ENCODE results near the gene GPRC5B. TPM values are rescaled to one million over a fixed set of nuclear protein-coding genes. Genes with fewer than 3 reads are reported as not detected.

GPRC5B gene
- total RNA-seq, 1 experiment from 2014 or later, result 62.0 TPM

DNA sequence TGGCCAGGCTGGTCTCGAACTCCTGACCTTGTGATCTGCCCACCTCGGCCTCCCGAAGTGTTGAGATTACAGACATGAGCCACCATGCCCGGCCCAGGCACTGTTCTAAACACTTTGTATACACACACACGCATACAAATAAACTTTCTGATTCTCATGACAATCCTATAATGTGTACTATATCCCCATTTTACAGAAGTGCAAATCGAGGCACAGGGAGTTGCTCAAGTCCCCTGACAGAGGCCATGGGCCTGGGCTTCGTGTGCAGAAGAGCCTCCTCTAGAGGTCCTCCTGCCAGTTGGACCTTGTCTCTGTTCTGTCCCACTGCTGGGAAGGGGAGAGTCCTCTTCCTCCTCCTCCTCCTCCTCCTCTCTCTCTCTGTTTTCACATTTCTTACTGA lies 9.9 kb upstream of the GPRC5B start:
- H3K27me3 ChIP-seq (ENCODE audit: insufficient read depth, low read depth), result no peaks in the 10 kb centered on the region
- TF ChIP-seq EZH2 (IDR thresholded peaks at IDR 0.05; ENCODE audit: low read depth), result no peak
- TF ChIP-seq, protein P1, sequence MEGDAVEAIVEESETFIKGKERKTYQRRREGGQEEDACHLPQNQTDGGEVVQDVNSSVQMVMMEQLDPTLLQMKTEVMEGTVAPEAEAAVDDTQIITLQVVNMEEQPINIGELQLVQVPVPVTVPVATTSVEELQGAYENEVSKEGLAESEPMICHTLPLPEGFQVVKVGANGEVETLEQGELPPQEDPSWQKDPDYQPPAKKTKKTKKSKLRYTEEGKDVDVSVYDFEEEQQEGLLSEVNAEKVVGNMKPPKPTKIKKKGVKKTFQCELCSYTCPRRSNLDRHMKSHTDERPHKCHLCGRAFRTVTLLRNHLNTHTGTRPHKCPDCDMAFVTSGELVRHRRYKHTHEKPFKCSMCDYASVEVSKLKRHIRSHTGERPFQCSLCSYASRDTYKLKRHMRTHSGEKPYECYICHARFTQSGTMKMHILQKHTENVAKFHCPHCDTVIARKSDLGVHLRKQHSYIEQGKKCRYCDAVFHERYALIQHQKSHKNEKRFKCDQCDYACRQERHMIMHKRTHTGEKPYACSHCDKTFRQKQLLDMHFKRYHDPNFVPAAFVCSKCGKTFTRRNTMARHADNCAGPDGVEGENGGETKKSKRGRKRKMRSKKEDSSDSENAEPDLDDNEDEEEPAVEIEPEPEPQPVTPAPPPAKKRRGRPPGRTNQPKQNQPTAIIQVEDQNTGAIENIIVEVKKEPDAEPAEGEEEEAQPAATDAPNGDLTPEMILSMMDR (conservative IDR thresholded peaks at IDR 0.05), result no peak
- no peaks in the 10 kb centered on the region for H3K36me3 ChIP-seq (ENCODE audit: low read depth)
- H3K79me2 ChIP-seq (ENCODE audit: low read depth), result no peaks in the 10 kb centered on the region
- CTCF ChIA-PET, result no interaction called here
- H3K27ac ChIP-seq, result no peak overlapping the region
- H3K9me3 ChIP-seq (ENCODE audit: insufficient read depth, low read depth), result no peaks in the 10 kb centered on the region
- H3K4me1 ChIP-seq (replicated peaks; ENCODE audit: insufficient read depth), result no peaks in the 10 kb centered on the region
- no peaks in the 10 kb centered on the region for H3K9me2 ChIP-seq (ENCODE audit: insufficient read depth)
- intact Hi-C loops (cut with micrococcal nuclease; ENCODE audit: unreplicated experiment), result no loop called here
- no peaks in the 10 kb centered on the region for H4K20me1 ChIP-seq (ENCODE audit: insufficient read depth)
- H2AFZ ChIP-seq, result no peak overlapping the region
- POLR2A ChIA-PET (ENCODE audit: unreplicated experiment), result no interaction called here
- H3K4me2 ChIP-seq, result no peak overlapping the region
- no peaks in the 10 kb centered on the region for H3F3A ChIP-seq (ENCODE audit: insufficient read depth, low read depth)
- DNase-seq, result no peak
- H3K4me3 ChIP-seq, result no peak overlapping the region
- BruUV-seq (replicated peaks), result no TSS peak

- Histone ChIP-seq H3K79me2 (ENCODE audit: low read depth) (no peaks in the 10 kb centered on the region), H2AFZ (no peak overlapping the region), H3F3A (ENCODE audit: insufficient read depth, low read depth) (no peaks in the 10 kb centered on the region), H4K20me1 (ENCODE audit: insufficient read depth) (no peaks in the 10 kb centered on the region), H3K4me2 (no peak overlapping the region), H3K9me2 (ENCODE audit: insufficient read depth) (no peaks in the 10 kb centered on the region), H3K4me1 (replicated peaks; ENCODE audit: insufficient read depth) (no peaks in the 10 kb centered on the region), H3K36me3 (ENCODE audit: low read depth) (no peaks in the 10 kb centered on the region), H3K27me3 (ENCODE audit: insufficient read depth, low read depth) (no peaks in the 10 kb centered on the region), H3K4me3 (no peak overlapping the region), H3K9me3 (ENCODE audit: insufficient read depth, low read depth) (no peaks in the 10 kb centered on the region), H3K27ac (no peak overlapping the region)
- ChIA-PET POLR2A (ENCODE audit: unreplicated experiment) (no interaction called here), CTCF (no interaction called here)
- TF ChIP-seq, protein P1 (conservative IDR thresholded peaks at IDR 0.05), result no peak
- no peak for TF ChIP-seq EZH2 (IDR thresholded peaks at IDR 0.05; ENCODE audit: low read depth)
- BruUV-seq (replicated peaks), result no TSS peak
- no peak for DNase-seq
- intact Hi-C loops (cut with micrococcal nuclease; ENCODE audit: unreplicated experiment), result no loop called here
Observed at GRCh38 chr16:19892902-19893301, 8.3 kb upstream of the GPRC5B start.

DNA sequence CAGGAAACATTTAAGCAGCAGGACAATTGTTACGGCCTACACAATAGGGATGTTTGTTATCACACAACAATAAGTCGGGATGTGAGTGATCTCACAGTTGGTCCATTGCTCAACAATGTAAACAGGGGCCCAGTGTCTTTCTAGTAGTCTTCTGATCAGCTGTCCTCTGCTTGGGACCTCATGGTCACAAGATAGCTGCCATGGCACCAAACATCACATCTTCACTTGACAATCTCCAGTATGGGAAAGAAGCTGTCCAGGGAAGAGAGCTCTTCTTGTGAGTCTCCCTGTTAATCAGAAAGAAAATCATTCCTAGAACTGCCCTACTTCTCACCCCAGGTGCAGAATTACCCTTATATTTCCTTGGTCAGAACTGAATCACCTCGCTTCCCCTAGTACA lies 6.3 kb upstream of the GPRC5B start:
- H3K4me3 ChIP-seq, result no peak overlapping the region
- TF ChIP-seq EZH2 (IDR thresholded peaks at IDR 0.05; ENCODE audit: low read depth), result no peak
- TF ChIP-seq, protein P1 (conservative IDR thresholded peaks at IDR 0.05), result no peak
- no peak for DNase-seq
- H3K4me2 ChIP-seq, result no peak overlapping the region
- intact Hi-C loops (cut with micrococcal nuclease; ENCODE audit: unreplicated experiment), result no loop called here
- ChIA-PET POLR2A (ENCODE audit: unreplicated experiment) (no interaction called here), CTCF (no interaction called here)
- H3K27me3 ChIP-seq (ENCODE audit: insufficient read depth, low read depth), result no peaks in the 10 kb centered on the region
- H3K79me2 ChIP-seq (ENCODE audit: low read depth), result no peaks in the 10 kb centered on the region
- no peaks in the 10 kb centered on the region for H4K20me1 ChIP-seq (ENCODE audit: insufficient read depth)
- no peak overlapping the region for H2AFZ ChIP-seq
- no peaks in the 10 kb centered on the region for H3K9me3 ChIP-seq (ENCODE audit: insufficient read depth, low read depth)
- BruUV-seq (replicated peaks), result no TSS peak
- H3K27ac ChIP-seq, result no peak overlapping the region
- H3K9me2 ChIP-seq (ENCODE audit: insufficient read depth), result no peaks in the 10 kb centered on the region
- no peaks in the 10 kb centered on the region for H3K36me3 ChIP-seq (ENCODE audit: low read depth)
- no peaks in the 10 kb centered on the region for H3F3A ChIP-seq (ENCODE audit: insufficient read depth, low read depth)
- no peaks in the 10 kb centered on the region for H3K4me1 ChIP-seq (replicated peaks; ENCODE audit: insufficient read depth)

Measured in PC-9 (cell line).